ENCODE measurements around the gene RELN. TPM values are rescaled to one million over a fixed set of nuclear protein-coding genes. Genes with fewer than 3 reads are reported as not detected.

Gene RELN
- total RNA-seq, 2 donors from 2014 or later = not detected

DNA sequence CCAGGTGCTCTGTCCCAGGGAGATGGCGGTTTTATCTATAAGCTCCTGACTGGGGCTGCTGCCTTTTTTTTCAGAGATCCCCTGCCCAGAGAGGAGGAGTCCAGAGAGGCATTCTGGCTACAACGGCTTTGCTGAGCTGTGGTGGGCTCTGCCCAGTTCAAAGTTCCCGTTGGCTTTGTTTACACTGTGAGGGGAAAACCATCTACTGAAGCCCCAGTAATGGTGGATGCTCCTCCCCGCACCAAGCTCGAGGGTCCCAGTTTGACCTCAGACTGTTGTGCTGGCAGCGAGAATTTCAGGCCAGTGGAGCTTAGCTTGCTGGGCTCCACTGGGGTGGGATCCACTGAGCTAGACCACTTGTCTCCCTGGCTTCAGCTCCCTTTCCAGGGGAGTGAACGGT lies 527.1 kb downstream of the RELN start:
- H3K4me1 Mint-ChIP-seq (ENCODE audit: low read depth in 2 of 2) = no peaks in the 10 kb centered on the region
- DNase-seq (ENCODE audit: low spot score) = no peak
- H3K4me3 Mint-ChIP-seq = no peak overlapping the region
- no peak overlapping the region for H3K27ac Mint-ChIP-seq
- H3K36me3 Mint-ChIP-seq = no peaks in the 10 kb centered on the region
- H3K27me3 Mint-ChIP-seq = peaks cover 10 to 12% of the 10 kb centered on the region in 2 donors
- H3K9me3 Mint-ChIP-seq = no peaks in the 10 kb centered on the region
- no peak for ATAC-seq

DNA sequence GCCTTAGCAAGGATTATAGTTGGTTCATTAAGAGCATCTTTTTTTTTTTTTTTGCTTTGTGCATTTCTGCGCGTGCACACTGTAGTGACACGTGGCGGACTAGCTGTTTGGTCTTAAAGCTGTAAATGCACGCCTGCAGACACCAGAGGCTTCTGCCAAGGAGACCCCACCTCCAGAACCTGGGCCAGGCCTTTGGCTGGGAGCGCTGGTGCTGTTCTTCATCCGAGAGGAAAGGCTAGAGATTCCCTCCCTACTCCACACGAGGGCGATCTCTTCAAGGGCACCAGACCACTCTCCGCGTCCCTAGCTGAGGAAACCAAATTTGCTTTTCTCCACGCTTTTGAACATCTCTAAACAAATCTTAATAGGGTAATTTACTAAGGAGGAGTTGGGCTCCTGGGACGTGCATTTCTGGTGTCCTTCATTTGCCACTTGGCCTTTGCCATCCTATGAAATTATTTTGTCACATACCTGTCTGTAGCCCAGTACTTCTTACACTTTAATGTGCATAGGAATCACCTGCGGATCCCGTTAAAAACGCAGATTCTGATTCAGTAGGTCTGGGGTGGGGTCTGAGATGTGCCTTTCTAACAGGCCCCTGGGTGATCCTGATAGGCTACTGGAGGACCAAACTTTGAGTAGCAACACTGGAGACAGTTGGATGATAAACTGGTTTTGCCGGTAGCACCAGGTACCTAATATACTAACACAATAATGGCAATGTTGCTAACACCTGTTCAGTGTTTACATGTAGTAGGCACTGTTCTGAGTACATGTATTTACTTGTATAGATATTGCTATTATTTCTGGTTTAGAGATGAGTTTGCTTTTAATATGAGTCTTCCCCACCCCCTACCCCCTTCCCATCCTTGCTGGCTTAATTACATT lies 542.1 kb downstream of the RELN start:
- H3K27ac Mint-ChIP-seq = no peak overlapping the region
- peaks cover 3% of the 10 kb centered on the region for H3K9me3 Mint-ChIP-seq

DNA sequence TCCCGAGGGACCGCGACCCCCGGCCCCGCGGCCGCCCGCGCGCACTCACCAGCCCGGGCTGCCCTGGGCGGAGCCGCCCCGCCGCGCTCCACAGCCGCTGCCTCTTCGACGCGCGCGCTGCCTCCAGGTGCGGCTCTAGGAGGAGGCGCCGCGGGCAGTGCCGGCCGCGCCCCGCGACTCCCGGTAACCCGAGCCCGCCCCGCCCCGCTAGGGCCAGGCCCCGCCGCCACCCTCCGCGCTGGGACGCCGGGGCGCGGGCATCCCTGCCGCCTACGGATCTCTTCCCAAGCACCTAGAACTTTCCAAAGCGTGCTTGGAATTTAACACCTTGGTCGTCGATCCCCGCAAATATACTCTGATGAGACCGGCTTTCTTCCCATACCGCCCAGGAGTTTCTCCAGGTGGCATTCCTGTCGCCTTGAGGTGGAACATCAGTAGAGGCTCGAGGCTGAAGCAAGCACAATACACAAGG lies 543.4 kb downstream of the RELN start, which contains the start of gene SLC26A5:
SLC26A5 (minus strand) TSS at position 159 of the 472 bp plus-strand sequence. CDS start 24,693 bp downstream, outside the sequence.
- Mint-ChIP-seq H3K9me3 (no peaks in the 10 kb centered on the region), H3K27me3 (peaks cover 53 to 72% of the 10 kb centered on the region in 2 donors), H3K36me3 (peaks cover 2% of the 10 kb centered on the region), H3K27ac (no peak within 1 kb of the TSS), H3K4me1 (ENCODE audit: low read depth in 2 of 2) (peaks cover 0 to 3% of the 10 kb centered on the region in 2 donors), H3K4me3 (peak within 1 kb of the TSS; percentile 34)
- DNase-seq (ENCODE audit: low spot score) (no peak), ATAC-seq (peak; percentile 36 to 46)

More for the DNA sequence above, 542.1 kb downstream of the RELN start:
- DNase-seq (ENCODE audit: low spot score) (no peak), ATAC-seq (peak; percentile 48)
- peaks cover 12% of the 10 kb centered on the region for H3K36me3 Mint-ChIP-seq
- H3K4me1 Mint-ChIP-seq (ENCODE audit: low read depth in 2 of 2) = peaks cover 0 to 3% of the 10 kb centered on the region in 2 donors
- H3K27me3 Mint-ChIP-seq = peaks cover 51 to 76% of the 10 kb centered on the region in 2 donors
- H3K4me3 Mint-ChIP-seq = no peak overlapping the region

- peaks cover 54 to 70% of the 10 kb centered on the region in 2 donors for H3K27me3 Mint-ChIP-seq
- peak overlapping the region; percentile 34 for H3K4me3 Mint-ChIP-seq
- peaks cover 0 to 3% of the 10 kb centered on the region in 2 donors for H3K4me1 Mint-ChIP-seq (ENCODE audit: low read depth in 2 of 2)
- H3K9me3 Mint-ChIP-seq = no peaks in the 10 kb centered on the region
- H3K27ac Mint-ChIP-seq = no peak overlapping the region
- DNase-seq (ENCODE audit: low spot score) = no peak
- H3K36me3 Mint-ChIP-seq = no peaks in the 10 kb centered on the region
- peak; percentile 40 to 60 for ATAC-seq
Measured at GRCh38 chr7:103445228-103446048, 544.0 kb downstream of the RELN start.

- no peaks in the 10 kb centered on the region for H3K9me3 Mint-ChIP-seq
- no peaks in the 10 kb centered on the region for H3K36me3 Mint-ChIP-seq
- H3K4me3 Mint-ChIP-seq = no peak overlapping the region
- ATAC-seq (no peak), DNase-seq (ENCODE audit: low spot score) (no peak)
- no peak overlapping the region for H3K27ac Mint-ChIP-seq
- H3K27me3 Mint-ChIP-seq = peaks cover 31 to 71% of the 10 kb centered on the region in 2 donors
- no peaks in the 10 kb centered on the region for H3K4me1 Mint-ChIP-seq (ENCODE audit: low read depth in 2 of 2)
Measured at GRCh38 chr7:103439661-103440060, 549.8 kb downstream of the RELN start.

DNA sequence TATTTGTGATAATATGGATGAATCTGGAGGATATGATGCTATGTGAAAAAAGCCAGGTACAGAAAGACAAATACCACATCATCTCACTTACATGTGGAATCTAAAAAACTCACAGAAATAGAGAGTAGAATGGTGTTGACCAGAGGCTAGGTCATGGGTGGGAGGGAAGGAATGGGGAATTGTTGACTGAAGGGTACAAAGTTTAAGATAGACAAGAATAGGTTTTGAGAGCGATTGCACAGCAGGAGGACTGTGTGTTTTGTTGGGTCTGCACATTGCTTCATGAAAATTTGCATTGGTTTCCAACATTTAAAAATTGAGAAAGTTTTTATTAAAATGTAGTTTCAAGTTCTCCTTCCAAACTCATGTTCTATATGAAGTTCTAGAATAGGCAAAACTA lies 551.8 kb downstream of the RELN start:
- H3K4me1 Mint-ChIP-seq (ENCODE audit: low read depth in 2 of 2) = no peaks in the 10 kb centered on the region
- no peak overlapping the region for H3K4me3 Mint-ChIP-seq
- H3K36me3 Mint-ChIP-seq = no peaks in the 10 kb centered on the region
- ATAC-seq (no peak), DNase-seq (ENCODE audit: low spot score) (no peak)
- H3K27ac Mint-ChIP-seq = no peak overlapping the region
- H3K9me3 Mint-ChIP-seq = no peaks in the 10 kb centered on the region
- peaks cover 25 to 56% of the 10 kb centered on the region in 2 donors for H3K27me3 Mint-ChIP-seq

DNA sequence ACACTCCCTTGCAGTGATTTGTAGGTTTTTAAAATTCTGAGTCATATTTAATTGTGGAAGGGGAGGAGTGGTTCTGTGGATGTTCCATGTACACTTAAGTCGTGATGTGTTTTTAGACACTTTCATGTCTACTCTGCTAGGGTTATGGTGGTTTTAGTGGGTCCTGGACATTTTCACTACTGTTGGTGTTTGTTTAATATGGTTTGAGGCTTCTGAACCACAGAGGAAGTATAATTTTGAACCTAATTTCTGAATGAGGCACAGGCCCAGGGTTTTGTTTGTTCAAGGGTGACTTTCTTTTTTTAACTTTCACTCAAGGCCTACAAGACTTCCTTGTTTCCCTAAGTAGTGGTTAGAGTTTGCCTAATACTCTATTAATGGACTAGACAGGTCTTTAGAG lies 556.7 kb downstream of the RELN start:
- Mint-ChIP-seq H3K27me3 (peaks cover 19 to 31% of the 10 kb centered on the region in 2 donors), H3K36me3 (no peaks in the 10 kb centered on the region), H3K4me3 (no peak overlapping the region), H3K9me3 (no peaks in the 10 kb centered on the region), H3K4me1 (ENCODE audit: low read depth in 2 of 2) (no peaks in the 10 kb centered on the region), H3K27ac (no peak overlapping the region)
- ATAC-seq = no peak
- no peak for DNase-seq (ENCODE audit: low spot score)

DNA sequence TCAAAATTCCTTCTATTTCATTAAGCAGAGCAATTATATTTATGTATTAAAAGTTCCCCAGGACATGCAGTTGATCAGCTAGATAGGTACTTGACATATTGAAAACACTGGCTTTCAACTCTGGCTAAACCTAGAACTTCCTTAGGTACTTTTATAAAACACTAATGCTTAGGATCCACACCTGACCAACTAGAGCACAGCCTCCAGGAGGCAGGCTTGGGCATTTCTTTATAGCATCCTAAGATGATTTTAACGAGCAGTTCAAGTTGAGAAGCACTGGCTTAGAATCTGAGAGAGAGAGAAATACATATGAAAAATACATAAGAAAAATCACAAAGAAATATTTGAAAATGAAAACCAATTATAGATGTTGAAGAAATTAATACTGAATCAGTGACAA lies 564.3 kb downstream of the RELN start:
- ATAC-seq = no peak
- Mint-ChIP-seq H3K27ac (no peak overlapping the region), H3K4me1 (ENCODE audit: low read depth in 2 of 2) (no peaks in the 10 kb centered on the region), H3K36me3 (no peaks in the 10 kb centered on the region), H3K9me3 (no peaks in the 10 kb centered on the region), H3K4me3 (no peak overlapping the region), H3K27me3 (peaks cover 15 to 28% of the 10 kb centered on the region in 2 donors)
- no peak for DNase-seq (ENCODE audit: low spot score)

- no peaks in the 10 kb centered on the region for H3K9me3 Mint-ChIP-seq
- no peaks in the 10 kb centered on the region for H3K4me1 Mint-ChIP-seq (ENCODE audit: low read depth in 2 of 2)
- peaks cover 11 to 22% of the 10 kb centered on the region in 2 donors for H3K27me3 Mint-ChIP-seq
- H3K27ac Mint-ChIP-seq = no peak overlapping the region
- ATAC-seq = no peak
- H3K4me3 Mint-ChIP-seq = no peak overlapping the region
- DNase-seq (ENCODE audit: low spot score) = no peak
- no peaks in the 10 kb centered on the region for H3K36me3 Mint-ChIP-seq
Measured at GRCh38 chr7:103423467-103424179, 565.8 kb downstream of the RELN start.

Other genes with a start within 250 kb of the RELN start
- gene ORC5, start 218.4 kb upstream of the RELN start, total RNA-seq = 10 to 100 TPM; 24.7 to 35.7 TPM

Data from natural killer cell treated with Interleukin-12 subunit alpha and Interleukin-12 subunit beta and Interleukin-15 and Interleukin-18, amount 100 ng/mL, for 72 hours (primary cell).